Measurements from ENCODE around the gene RHBDL3.
"Not testable (repeated sequence)": the region's sequence is repeated elsewhere in the genome, so short reads cannot be mapped to it uniquely, and the experiment has no call there.

RHBDL3 gene
- 0.24 to 0.35 reads per million in 2 donors for total RNA-seq

- DNase-seq, result peak; percentile 23
Observed at GRCh38 chr17:32265192-32265923, at the start of gene RHBDL3. RHBDL3 (plus strand) TSS chr17:32265832; CDS start chr17:32266190, 358 bp downstream.

GRCh38 chr17:32222621-32223020 is 43.0 kb upstream of the RHBDL3 start:
- DNase-seq, result no peak

- DNase-seq, result no peak
Observed at GRCh38 chr17:32223703-32224102, 41.9 kb upstream of the RHBDL3 start.

- DNase-seq, result no peak
Observed at GRCh38 chr17:32226886-32227285, 38.7 kb upstream of the RHBDL3 start.

- no peak for DNase-seq
Observed at GRCh38 chr17:32227910-32228309, 37.7 kb upstream of the RHBDL3 start.

- no peak for DNase-seq
Observed at GRCh38 chr17:32235588-32235987, 30.0 kb upstream of the RHBDL3 start.

- no peak for DNase-seq
Observed at GRCh38 chr17:32239456-32239855, 26.2 kb upstream of the RHBDL3 start.

- no peak for DNase-seq
Observed at GRCh38 chr17:32240750-32241149, 24.9 kb upstream of the RHBDL3 start.

GRCh38 chr17:32241640-32242039 is 24.0 kb upstream of the RHBDL3 start:
- DNase-seq, result no peak

- no peak for DNase-seq
Observed at GRCh38 chr17:32249475-32249874, 16.2 kb upstream of the RHBDL3 start.

- DNase-seq, result peak; percentile 49
Observed at GRCh38 chr17:32253117-32253611, 12.5 kb upstream of the RHBDL3 start.

GRCh38 chr17:32256012-32256700 is 9.5 kb upstream of the RHBDL3 start:
- no peak for DNase-seq

GRCh38 chr17:32256701-32257019 is 9.0 kb upstream of the RHBDL3 start:
- no peak for DNase-seq

GRCh38 chr17:32258383-32259140 is 7.1 kb upstream of the RHBDL3 start:
- DNase-seq, result no peak

- DNase-seq, result no peak
Observed at GRCh38 chr17:32259586-32259985, 6.0 kb upstream of the RHBDL3 start.

- DNase-seq, result no peak
Observed at GRCh38 chr17:32261417-32261736, 4.3 kb upstream of the RHBDL3 start.

GRCh38 chr17:32261936-32262510 is 3.6 kb upstream of the RHBDL3 start:
- DNase-seq, result no peak

GRCh38 chr17:32263515-32263914 is 2.1 kb upstream of the RHBDL3 start:
- not testable (repeated sequence) for DNase-seq

- no peak for DNase-seq
Observed at GRCh38 chr17:32264140-32264799, 1.4 kb upstream of the RHBDL3 start.

GRCh38 chr17:32264823-32265191 is 825 bp upstream of the RHBDL3 start:
- DNase-seq, result no peak

GRCh38 chr17:32266051-32266388 is 388 bp downstream of the RHBDL3 start:
- DNase-seq, result no peak

GRCh38 chr17:32266389-32267301 is 1.0 kb downstream of the RHBDL3 start:
- DNase-seq, result no peak

Measured in T-helper 9 cell (primary cell).